Measurements from ENCODE around the gene ABCC3. TPM values are rescaled to one million over a fixed set of nuclear protein-coding genes. Genes with fewer than 3 reads are reported as not detected.

Gene ABCC3
- total RNA-seq, 1 donor from 2014 or later, result 6.3 TPM

DNA sequence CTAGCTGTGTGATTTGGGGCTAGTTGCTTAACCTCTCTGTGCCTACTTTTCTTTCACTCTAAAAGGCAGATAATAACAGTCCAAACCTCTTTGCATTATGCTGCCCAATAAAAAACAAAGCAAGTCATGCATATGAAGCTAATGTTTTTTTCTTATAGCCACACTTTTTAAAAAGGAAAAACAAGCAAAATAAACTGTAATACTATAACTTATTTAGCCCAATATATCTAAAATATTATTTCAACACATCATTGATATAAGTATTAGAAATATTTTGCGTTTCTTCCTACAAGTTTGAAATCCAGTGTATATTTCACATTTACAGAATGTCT lies 50.6 kb downstream of the ABCC3 start:
- DNase-seq (ENCODE audit: low read depth), result no peak
- H3K4me3 ChIP-seq (ENCODE audit: low read depth, low read length), result no peak overlapping the region
- TF ChIP-seq, protein P1, sequence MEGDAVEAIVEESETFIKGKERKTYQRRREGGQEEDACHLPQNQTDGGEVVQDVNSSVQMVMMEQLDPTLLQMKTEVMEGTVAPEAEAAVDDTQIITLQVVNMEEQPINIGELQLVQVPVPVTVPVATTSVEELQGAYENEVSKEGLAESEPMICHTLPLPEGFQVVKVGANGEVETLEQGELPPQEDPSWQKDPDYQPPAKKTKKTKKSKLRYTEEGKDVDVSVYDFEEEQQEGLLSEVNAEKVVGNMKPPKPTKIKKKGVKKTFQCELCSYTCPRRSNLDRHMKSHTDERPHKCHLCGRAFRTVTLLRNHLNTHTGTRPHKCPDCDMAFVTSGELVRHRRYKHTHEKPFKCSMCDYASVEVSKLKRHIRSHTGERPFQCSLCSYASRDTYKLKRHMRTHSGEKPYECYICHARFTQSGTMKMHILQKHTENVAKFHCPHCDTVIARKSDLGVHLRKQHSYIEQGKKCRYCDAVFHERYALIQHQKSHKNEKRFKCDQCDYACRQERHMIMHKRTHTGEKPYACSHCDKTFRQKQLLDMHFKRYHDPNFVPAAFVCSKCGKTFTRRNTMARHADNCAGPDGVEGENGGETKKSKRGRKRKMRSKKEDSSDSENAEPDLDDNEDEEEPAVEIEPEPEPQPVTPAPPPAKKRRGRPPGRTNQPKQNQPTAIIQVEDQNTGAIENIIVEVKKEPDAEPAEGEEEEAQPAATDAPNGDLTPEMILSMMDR (conservative IDR thresholded peaks at IDR 0.05; ENCODE audit: low read depth, low read length), result no peak

DNA sequence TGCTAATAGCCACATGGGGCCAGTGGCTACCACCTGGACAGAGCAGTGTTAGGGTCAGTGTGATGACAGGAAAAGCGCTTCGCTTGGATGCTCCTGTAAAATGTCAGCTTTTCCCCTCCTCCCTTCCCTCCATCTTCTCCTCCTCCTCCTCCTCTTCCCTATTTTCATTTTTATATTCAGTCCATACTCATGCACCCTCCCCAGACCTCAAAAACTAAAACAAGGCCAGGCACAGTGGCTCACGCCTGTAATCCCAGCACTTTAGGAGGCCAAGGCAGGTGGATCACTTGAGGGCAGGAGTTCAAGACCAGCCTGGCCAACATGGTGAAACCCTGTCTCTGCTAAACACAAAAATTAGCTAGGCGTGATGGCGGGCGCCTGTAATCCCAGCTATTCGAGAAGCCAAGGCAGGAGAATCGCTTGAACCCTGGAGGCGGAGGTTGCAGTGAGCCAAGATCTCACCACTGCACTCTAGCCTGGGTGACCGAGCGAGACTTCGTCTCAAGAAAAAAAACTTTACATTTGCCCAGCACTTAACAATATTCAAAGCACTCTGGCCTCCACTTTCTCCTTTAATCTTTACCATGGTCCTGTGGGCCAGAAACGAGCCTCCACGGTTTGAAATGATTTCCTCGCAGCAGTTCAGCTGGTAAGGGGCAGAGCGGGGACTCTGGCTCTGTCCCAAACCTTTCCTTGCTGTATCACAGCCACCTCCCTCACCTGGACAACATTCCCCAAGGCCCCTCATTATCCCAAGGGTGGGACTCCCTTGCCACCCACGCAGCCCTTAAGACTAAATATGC lies 51.2 kb downstream of the ABCC3 start:
- DNase-seq (ENCODE audit: low read depth), result no peak
- no peak overlapping the region for H3K4me3 ChIP-seq (ENCODE audit: low read depth, low read length)
- TF ChIP-seq, protein P1 (conservative IDR thresholded peaks at IDR 0.05; ENCODE audit: low read depth, low read length), result no peak

DNA sequence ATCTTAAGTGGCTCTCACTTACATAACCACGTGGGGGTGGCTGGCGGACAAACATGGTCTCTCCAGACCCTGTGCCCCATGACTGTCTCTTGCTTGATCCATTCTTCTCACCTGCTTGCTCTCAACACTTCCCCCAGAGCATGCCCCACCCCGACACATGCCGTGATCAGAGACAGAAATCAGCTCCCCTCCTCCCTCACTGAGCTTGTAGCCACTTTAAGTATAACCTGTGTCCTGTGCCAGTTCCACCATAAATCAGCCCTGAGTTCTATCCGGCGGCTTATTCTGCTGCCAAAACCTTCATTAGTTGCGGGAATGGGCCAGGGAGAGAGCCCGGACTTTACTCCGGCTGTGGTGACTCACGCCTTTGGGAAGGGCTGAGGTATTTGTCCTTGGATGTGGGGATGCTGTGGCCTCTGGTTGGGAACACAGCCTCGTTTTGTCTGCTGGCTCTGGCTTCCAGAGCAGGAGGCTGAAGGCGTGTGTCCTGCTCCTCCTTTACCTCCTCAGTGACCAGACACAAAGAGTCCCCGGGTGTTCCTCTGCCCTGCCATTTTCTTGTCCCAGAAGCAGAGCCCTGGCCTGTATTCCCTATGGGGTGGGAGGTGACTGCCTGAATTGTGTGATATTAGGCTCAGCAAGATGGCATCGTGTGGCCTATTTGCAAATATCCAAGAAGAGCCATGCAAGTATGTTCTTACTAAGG lies 52.0 kb downstream of the ABCC3 start:
- TF ChIP-seq, protein P1 (conservative IDR thresholded peaks at IDR 0.05; ENCODE audit: low read depth, low read length), result no peak
- no peak overlapping the region for H3K4me3 ChIP-seq (ENCODE audit: low read depth, low read length)
- peak; percentile 52 for DNase-seq (ENCODE audit: low read depth)

DNA sequence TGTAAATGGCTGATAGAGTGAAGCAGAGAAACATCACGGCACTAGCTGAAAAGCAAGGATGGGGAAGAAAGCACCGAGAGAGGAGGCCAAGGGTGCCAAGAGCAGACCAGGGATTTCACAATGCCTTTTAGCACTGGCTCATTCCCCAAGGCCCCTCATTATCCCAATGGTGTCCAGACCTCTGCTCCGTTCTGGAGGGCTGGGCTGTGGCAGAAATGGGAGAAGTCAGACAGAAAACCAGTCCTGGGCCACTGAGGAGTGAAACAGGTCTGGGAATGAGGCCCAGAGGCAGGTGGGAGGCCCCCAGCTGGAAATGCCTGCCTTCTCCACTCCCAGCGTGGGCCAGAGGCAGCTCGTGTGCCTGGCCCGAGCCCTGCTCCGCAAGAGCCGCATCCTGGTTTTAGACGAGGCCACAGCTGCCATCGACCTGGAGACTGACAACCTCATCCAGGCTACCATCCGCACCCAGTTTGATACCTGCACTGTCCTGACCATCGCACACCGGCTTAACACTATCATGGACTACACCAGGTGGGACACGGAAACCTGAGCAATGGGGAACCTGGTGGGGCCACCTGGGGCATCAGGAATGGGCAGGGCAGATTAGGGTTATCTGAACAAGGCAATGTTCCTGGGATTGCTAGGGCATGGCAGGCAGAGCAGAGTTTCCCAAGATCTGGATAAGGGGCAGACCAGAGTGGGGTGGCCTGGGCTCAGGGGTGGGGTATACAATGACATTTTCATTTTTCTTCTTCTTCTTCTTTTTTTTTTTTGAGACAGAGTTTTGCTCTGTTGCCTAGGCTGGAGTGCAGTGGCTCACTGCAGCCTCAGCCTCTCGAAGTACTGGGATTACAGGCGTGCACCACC lies 52.8 kb downstream of the ABCC3 start:
- TF ChIP-seq, protein P1 (conservative IDR thresholded peaks at IDR 0.05; ENCODE audit: low read depth, low read length), result no peak
- H3K4me3 ChIP-seq (ENCODE audit: low read depth, low read length), result no peak overlapping the region
- DNase-seq (ENCODE audit: low read depth), result no peak

DNA sequence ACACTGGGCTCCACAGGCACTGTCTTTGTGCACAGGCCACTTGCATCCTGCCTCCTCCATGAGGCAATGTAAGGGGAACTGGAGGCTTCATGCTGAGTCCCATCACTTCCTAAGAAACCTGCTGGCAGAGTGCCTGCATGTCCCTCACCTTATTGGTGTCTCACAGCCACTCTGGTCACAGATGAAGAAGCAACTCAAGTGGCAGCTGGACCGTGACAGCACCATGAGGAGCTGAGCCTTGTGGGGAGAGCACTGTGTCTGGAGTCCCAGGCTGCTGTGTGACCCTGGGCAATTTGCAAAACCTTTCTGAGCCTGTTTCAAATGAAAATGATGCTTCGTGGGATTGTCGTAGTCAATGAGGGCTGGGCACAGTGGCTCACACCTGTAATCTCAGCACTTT lies 53.6 kb downstream of the ABCC3 start:
- TF ChIP-seq, protein P1 (conservative IDR thresholded peaks at IDR 0.05; ENCODE audit: low read depth, low read length), result no peak
- no peak for DNase-seq (ENCODE audit: low read depth)
- no peak overlapping the region for H3K4me3 ChIP-seq (ENCODE audit: low read depth, low read length)

DNA sequence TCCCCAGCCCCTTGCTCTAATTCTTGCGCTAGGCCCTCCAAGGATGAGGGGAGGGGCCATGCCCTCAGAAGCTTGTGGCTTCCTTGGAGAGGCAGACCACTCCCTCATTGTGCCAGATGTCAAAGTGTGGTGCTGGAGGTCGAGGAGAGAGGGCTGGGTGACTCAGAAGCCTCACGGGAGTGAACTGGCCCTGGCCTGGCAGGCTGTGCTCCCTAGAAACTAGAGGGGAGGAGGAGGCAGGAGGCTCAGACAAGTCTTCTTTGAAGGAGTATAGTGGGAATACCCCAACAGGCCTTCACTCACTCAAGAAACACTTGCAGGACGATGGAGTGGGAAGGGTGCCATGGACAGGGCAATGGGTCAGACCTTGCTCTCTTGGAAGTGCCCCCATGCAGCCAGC lies 54.6 kb downstream of the ABCC3 start:
- no peak overlapping the region for H3K4me3 ChIP-seq (ENCODE audit: low read depth, low read length)
- TF ChIP-seq, protein P1 (conservative IDR thresholded peaks at IDR 0.05; ENCODE audit: low read depth, low read length), result no peak
- no peak for DNase-seq (ENCODE audit: low read depth)

Data from epithelial cell of proximal tubule (primary cell).